Right atrium auricular region (tissue), 2 donors: Measurements from ENCODE around the gene CDR2. TPM values are rescaled to one million over a fixed set of nuclear protein-coding genes. Genes with fewer than 3 reads are reported as not detected.

Experiments used
- DNase-seq: peaks from one replicate; pipeline ENCODE4 v3.0.0-alpha.2; 2019; ENCODE audit warnings: low spot score
- H3K27ac ChIP-seq, 2 donors: fragments of 200-600 bp; sonication (generic); 1 replicate in 1 of 2; 2 replicates in 1 of 2; pipeline ENCODE4 v1.5.1; 2016 to 2019
- H3K27me3 ChIP-seq, 2 donors: fragments of 200-600 bp; sonication (generic); one replicate each; pipeline versions ENCODE4 v1.5.1 to v1.6.0; 2017 to 2019
- H3K36me3 ChIP-seq: fragments of 200-600 bp; sonication (generic); one replicate; pipeline ENCODE4 v1.5.1; 2016
- H3K4me1 ChIP-seq, 2 donors: fragments of 200-600 bp; sonication (generic); one replicate each; pipeline versions ENCODE4 v1.5.1 to v1.6.0; 2017 to 2019
- H3K4me3 ChIP-seq, 2 donors: fragments of 200-600 bp; sonication (generic); 1 replicate in 1 of 2; 2 replicates in 1 of 2; pipeline ENCODE4 v1.5.1; 2017 to 2019; ENCODE audit warnings: mild to moderate bottlenecking in 1 of 2, moderate library complexity in 1 of 2
- H3K9me3 ChIP-seq, 2 donors: fragments of 200-600 bp; sonication (generic); one replicate each; pipeline ENCODE4 v1.5.1; 2019
- total RNA-seq, 2 donors: library from RNA; depleted of rRNA; stranded (reverse); fragments of >200 nt; gene quantifications; one replicate each; pipeline ENCODE4 v1.1.0, GENCODE V29; 2016
- TF ChIP-seq, protein P1 (sequence below), 2 donors: fragments of 200-600 bp; sonication (generic); IDR thresholded peaks; one replicate each; pipeline ENCODE4 v1.5.1; 2019; ENCODE audit warnings: antibody characterized with exemption in 2 of 2

Gene CDR2
- total RNA-seq, 2 donors from 2014 or later = 7.2 to 16.1 TPM

DNA sequence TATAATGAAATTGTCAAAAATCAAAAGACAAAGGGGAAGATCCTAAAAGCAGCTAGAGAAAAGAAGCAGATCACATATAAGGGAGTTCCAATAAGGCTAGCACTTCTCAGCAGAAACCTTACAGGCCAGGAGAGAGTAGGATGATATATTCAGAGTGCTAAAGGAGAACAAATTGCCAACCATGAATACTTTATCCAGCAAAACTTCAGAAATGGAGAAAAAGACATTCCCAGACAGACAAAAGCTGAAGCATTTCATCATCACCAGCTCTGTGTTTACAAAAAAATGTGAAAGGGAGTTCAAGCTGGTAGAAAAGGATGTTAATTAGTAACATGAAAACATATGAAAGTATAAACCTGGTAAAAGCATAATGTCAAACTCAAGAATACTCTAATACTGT, 37.4 kb downstream of the CDR2 start:
- no peak overlapping the region for H3K4me3 ChIP-seq
- H3K4me1 ChIP-seq = no peaks in the 10 kb centered on the region
- DNase-seq = no peak
- peaks cover 5 to 21% of the 10 kb centered on the region in 2 donors for H3K9me3 ChIP-seq
- peaks cover 44% of the 10 kb centered on the region for H3K36me3 ChIP-seq
- TF ChIP-seq, protein P1, sequence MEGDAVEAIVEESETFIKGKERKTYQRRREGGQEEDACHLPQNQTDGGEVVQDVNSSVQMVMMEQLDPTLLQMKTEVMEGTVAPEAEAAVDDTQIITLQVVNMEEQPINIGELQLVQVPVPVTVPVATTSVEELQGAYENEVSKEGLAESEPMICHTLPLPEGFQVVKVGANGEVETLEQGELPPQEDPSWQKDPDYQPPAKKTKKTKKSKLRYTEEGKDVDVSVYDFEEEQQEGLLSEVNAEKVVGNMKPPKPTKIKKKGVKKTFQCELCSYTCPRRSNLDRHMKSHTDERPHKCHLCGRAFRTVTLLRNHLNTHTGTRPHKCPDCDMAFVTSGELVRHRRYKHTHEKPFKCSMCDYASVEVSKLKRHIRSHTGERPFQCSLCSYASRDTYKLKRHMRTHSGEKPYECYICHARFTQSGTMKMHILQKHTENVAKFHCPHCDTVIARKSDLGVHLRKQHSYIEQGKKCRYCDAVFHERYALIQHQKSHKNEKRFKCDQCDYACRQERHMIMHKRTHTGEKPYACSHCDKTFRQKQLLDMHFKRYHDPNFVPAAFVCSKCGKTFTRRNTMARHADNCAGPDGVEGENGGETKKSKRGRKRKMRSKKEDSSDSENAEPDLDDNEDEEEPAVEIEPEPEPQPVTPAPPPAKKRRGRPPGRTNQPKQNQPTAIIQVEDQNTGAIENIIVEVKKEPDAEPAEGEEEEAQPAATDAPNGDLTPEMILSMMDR (IDR thresholded peaks at IDR 0.05) = no peak
- H3K27me3 ChIP-seq = no peaks in the 10 kb centered on the region
- H3K27ac ChIP-seq = no peak overlapping the region

DNA sequence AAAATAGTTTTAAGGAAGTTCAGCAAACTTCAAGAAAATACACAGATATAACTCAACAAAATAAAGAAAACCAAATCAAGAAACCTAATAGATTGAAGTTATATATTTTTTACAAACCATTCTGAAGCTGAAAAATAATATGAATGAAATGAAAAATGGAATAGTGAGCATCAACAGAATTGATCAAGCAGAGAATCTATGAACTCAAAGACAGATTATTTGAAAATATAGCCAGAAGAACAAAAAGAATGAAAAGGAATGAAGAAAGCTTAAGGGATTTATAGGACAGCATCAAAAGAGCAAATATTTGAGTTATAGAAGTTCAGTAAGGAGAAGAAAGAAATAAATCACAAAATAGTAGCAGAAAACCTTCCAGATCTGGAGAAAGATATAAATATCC, 37.8 kb downstream of the CDR2 start:
- peaks cover 49% of the 10 kb centered on the region for H3K36me3 ChIP-seq
- no peak overlapping the region for H3K4me3 ChIP-seq
- peaks cover 5 to 21% of the 10 kb centered on the region in 2 donors for H3K9me3 ChIP-seq
- no peak overlapping the region for H3K27ac ChIP-seq
- DNase-seq = no peak
- H3K4me1 ChIP-seq = no peaks in the 10 kb centered on the region
- no peaks in the 10 kb centered on the region for H3K27me3 ChIP-seq
- TF ChIP-seq, protein P1 (IDR thresholded peaks at IDR 0.05) = no peak

DNA sequence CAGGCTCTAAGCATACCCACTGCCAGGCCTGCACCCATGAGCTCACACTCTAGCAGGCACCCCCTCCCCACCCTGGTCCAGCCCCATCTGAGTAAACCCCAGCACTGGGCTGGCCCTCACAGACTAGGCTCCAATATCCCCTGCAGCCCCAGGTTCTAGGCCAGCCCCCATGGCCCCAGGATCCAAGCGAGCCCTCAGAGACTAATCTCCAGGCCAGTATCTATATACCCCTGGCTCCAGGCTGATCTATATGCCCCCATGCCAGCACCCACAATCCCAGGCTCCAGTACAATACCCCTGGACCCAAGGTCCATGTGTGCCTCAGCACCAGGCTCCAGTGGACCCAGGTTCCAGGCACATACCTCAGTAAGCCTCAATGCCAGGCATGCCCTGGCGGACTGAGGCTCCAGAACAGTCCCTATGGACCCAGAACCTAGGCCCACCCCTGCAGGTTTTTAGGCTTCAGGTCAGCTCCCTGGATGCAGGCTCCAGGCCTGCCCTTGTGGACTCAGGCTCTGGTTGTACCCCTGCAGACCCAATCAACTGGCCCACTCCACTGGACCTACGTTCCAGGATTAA, 38.7 kb downstream of the CDR2 start:
- Histone ChIP-seq H3K9me3 (peaks cover 5 to 21% of the 10 kb centered on the region in 2 donors), H3K4me1 (no peaks in the 10 kb centered on the region), H3K27ac (no peak overlapping the region), H3K36me3 (peaks cover 51% of the 10 kb centered on the region), H3K4me3 (no peak overlapping the region), H3K27me3 (no peaks in the 10 kb centered on the region)
- TF ChIP-seq, protein P1 (IDR thresholded peaks at IDR 0.05) = no peak
- DNase-seq = no peak

DNA sequence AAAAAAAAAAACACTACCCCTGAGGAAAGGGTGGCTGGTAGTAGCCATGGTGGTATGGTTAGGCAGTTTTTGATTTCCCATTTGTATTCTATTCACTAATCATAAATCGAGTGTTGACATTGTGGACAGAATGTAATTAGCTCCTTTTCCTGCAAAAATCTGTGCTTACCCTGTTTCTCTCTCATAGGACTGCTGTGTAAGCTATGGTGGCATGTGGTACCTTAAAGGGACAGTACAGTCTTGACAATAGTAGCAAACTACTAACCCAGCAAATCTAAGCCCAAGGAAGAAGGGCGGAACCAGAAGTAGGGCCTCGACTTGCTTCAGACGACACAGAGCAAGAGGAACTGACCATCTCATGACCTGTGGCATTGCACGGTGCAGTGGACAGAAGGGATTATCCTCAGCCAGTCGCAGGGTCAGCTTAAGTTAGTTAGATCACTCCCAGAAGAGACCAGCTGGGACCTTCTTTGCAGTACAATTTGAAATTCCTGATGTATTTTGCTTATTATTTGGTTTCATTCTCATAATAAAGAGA, 40.9 kb downstream of the CDR2 start:
- Histone ChIP-seq H3K4me3 (no peak overlapping the region), H3K36me3 (peaks cover 61% of the 10 kb centered on the region), H3K9me3 (peaks cover 5 to 21% of the 10 kb centered on the region in 2 donors), H3K4me1 (no peaks in the 10 kb centered on the region), H3K27me3 (no peaks in the 10 kb centered on the region), H3K27ac (no peak overlapping the region)
- DNase-seq = no peak
- TF ChIP-seq, protein P1 (IDR thresholded peaks at IDR 0.05) = no peak

DNA sequence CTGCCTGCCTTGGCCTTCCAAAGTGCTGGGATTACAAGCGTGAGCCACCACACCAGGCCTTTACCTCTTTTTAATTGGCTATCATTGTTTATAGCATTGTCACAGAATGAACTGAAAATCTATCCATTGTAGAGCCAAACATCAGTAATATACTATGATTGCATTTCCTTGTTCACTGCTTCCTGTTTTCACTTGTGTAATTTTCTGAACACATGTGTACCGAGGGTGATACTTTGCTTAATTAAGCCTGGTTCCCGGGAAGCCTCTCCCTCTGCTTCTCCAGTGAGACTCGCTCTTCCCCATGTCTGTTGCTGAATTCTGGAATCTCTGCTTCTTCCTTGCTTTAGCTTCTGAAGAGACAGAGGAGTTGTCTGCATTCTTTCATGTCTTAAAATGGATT, 44.1 kb downstream of the CDR2 start:
- DNase-seq = no peak
- no peaks in the 10 kb centered on the region for H3K4me1 ChIP-seq

More for the DNA sequence above, 44.1 kb downstream of the CDR2 start:
- Histone ChIP-seq H3K4me3 (no peak overlapping the region), H3K9me3 (no peaks in the 10 kb centered on the region), H3K27ac (no peak overlapping the region), H3K27me3 (no peaks in the 10 kb centered on the region), H3K36me3 (peaks cover 79% of the 10 kb centered on the region)
- TF ChIP-seq, protein P1 (IDR thresholded peaks at IDR 0.05) = no peak
